Stimulated activated CD4-positive, alpha-beta T cell treated with anti-CD3 and anti-CD28 coated beads, Interleukin-15, amount 100 ng/mL, for 48 hours (primary cell): ENCODE data around the gene CHRM4.

Source experiments
- DNase-seq, 2 donors: peaks; one replicate each; pipeline ENCODE4 v3.0.0-alpha.2; 2020; ENCODE audit warnings: low read depth in 2 of 2

The CHRM4 gene

DNA sequence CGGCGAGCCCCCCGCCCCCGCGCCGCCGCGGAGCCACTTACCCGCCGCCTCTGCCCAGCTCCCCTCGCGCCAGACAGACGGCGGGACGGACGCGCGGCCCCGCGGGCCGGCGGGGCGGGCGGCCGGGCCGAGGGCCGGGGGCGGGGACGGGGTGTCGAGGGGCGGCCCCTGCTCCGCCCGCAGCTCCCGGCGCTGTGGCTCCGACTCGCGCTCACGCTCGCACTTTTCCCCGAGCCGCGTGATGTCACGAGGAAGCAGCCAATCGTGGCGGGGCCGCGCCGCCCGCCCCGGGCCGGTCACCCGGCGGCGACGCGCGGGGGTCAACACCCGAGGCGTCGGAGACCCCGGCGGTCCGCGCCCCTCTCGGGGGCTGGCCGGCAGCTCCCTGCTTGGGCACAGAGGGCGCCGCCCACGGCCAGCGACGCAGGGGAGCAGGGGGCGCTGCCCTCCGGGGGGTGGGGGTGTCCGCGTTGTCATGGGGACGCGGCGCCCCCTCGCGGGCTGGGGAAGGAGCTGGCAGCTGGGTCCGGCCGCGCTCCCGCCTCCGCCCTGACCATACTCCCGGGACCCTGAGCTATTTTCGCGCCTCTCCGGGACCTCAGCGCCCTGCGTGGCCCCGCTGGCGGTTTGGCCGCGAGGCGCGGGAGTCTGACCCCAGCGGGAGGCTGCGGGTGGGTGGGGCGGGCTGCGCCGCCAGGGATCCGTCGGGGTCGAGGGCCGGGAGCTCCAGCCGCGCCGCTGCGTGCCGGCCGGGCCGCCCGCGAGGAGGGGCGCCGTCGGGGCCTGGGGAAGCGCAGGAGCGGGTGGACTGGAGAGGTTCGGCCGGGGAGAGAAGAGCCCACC, at the start of gene CHRM4:
TSS of gene CHRM4 (minus strand) at position 199 of the 843 bp plus-strand sequence. CDS start 5,219 bp downstream, outside the sequence.
- DNase-seq, result no peak

DNA sequence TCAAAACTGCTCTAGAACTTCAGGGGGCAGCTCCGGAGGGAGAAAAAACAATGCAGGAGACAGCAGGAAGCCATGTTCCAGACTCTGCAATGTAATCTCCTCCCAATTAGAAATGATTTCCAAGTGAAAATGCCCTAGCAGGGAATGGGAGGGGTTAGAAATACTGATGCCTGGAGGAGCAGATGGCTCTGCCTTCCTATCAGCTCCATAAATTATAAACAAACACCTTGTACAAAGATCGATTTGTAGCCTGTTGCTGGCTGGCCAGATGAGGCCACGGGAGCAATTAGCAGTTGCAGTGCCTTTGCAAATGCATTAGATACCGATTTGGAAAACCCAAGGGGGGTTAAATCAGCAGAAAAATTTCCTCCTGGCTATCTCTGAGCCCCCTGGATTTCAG, 46.6 kb upstream of the CHRM4 start:
- no peak for DNase-seq

DNA sequence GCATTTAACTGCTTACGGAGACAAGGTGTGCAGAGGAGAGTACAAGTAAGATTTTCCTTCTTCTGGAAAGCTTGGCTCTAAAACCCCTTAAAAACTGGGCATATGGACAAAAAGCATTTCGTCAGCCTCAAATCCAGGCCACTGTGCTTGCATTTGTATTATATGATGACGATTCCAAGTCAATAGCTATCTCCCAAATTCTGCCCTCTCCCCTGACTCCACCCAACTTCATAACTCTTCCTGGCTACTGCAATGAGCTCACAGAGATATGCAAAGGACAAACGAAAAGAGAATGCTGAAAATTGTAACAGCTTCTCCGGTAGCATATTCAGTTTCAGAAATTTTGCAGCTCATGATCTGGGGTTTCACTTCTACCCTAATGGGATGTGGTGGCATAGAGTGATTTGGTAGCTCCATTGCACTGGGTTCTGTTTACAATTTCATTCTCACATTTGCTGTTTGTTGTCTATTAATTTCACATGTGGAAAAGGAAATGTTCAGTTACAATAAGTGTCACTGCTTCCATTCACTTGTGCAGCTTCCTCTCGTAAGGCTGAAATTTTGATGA, 45.6 kb upstream of the CHRM4 start:
- no peak for DNase-seq

DNA sequence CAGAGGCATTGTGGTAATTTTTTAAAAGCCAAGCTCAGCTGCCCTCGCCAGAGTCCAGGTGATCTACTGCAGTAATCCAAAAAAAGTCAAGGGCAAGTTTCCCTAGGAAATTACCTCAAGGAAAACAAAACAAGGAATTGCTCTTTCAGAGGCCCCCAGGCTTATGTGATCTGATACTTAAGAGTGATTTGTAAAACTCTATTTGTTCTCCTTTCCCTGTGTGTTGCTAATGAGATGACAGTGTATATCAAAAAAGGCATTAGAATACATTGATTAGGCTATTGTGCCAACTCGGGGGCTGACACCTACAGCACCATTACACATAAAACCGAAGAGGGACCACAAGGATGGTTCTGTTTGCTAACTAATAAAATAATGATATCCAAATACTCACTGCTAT, 44.5 kb upstream of the CHRM4 start:
- no peak for DNase-seq

DNA sequence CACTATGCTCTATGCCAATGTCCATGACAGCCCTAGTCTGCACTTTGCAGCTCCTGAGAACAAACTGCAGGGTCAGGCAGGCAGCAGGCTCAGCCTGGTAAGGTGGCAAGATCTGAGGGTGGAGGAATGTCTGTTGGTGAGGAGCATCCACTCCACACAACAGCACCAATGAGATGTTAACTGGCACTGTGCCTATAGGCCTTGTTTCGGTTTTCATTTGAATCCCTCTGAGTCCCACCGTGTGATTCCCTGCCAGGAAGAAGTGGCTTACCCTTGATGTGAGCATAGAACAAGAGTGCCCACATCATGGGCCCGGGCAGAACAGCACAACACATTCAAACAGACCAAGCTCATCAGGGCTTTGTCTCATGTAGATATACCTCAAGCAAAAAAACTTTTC, 44.1 kb upstream of the CHRM4 start:
- no peak for DNase-seq

DNA sequence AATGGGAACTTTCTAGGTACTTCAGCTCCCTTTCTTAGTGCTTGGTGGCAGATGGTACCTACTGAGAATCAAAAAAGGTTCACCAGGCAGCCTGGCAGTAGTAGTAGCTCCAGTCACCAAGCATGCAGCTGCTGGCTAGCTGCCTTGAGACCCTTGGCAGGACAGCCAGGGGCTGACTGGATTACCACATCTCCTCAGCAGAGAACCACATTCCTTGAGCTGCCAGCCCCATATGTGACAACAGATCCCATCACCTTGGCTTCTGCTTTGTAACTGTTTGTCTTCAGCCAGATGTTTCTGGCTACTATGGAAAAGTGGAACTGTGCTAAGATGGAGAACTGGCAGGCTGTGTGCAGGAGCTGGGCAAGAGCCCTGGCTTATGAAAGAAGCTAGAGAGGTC, 39.6 kb upstream of the CHRM4 start:
- DNase-seq, result no peak

DNA sequence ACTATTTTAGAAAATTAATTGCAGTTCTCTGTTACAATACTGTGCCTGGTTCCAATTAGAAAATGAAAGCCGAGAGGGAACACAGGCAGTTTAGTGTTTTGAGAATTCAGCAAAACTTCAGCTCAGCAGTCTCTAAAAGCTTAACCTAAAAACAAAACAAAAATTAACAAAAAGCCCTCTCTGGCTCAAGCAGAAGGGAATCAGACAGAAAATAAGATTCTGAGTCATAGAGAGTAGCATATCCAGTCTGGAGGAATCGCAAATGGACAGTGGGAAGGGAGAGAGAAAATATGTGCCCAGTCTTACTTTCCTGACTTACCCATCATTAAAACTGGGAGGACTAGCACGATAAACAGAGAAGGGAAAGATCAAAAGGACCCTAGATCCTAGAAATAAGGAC, 38.1 kb upstream of the CHRM4 start:
- DNase-seq, result no peak

DNA sequence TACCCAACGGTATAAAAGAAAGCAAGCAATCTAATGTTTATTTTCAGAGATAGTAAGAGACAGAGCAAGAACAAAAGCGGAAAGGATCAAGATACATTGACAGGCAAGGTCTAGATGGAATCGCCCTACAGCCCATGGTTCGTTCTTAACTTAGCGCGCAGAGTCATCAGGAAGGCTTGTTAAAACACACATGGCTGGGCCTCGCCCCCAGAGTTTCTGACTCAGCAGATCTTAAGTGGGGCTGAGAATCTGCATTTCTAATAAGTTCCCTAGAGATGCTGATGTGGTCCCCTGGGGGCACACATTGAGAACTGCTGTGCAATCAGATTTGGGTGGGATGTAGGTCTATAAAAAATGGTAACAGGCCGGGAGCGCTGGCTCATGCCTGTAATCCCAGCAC, 35.8 kb upstream of the CHRM4 start:
- DNase-seq, result no peak

DNA sequence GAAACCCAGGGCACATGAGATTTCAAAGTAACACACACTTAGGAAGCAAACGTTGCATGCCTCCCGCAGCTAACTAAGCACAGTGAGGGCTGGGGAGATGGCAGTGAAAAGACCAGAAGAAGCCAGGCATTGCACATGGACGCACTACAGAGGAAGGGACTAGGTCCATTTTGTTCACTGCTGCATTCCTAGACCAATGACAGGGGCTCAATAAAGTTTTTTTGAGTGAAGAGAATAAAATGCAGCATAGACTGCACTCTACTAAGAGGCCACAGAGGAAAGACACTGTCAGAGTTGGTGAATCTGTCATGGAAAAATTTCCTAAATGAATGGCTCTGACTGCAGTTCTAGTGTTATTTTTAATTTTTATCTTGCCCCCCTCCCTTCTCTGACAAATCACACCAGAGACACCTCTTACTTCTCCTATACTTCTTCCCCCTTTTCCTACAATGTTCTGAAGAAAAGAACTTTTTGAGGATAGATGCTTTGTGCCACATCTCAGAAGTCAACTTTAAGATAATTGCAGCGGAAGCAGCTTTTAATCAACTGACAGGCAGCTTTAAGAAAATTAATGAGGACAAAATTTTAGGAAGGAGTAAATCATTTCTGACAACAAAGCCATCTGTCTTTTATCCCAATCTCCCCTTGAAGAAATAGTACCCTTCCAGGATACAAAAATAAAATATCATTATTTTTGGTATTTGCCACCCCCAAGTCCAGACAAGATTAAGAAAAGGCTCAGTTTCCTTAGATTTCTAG, 34.8 kb upstream of the CHRM4 start:
- no peak for DNase-seq

DNA sequence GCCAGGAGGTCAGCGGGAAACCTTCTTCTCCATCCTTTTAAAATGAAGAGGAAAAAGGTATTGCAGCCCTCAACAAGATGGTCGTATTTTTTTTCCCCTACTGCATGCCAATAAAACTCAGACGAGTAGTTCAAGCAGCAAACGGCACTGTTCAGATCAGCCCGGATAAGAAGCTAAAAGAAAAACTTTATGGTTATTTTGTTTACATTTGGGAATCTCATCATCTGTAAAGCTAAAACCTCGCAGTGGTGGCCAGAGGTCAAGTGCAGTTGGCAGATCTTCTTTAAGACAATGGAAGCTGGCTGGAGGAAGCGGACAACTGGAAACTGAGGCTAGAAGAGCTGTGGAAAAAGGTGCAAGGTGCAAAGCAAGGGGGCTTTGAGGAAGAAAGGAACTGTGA, 31.0 kb upstream of the CHRM4 start:
- no peak for DNase-seq

DNA sequence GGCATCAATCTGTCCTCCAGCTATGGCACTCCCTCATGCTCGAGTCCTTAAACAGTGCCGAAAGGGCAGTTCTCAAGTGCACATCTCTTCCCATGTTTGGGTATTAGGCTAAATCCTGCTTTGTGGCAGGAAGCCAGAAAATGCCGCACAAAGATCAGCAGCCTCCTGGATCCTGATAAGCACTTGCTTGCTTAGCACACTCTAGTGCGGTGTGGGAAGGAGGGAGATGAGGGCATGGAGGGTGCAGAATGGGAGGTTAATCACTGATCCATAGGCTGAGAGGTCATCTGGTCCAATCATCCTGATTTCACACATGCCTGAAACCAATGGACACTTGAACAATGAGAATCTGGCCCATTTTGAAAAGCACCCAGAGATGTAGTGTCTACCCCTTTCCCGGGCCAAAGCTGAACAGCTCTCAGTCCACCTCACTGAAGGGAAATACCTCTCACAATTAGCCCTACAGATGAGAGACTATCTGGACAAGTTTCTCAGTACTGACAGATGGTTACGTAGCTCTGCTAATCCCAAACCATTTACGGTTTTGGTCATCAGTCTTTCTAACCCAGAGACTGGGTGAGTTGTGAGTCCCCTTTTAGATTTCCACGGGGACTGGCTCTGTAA, 29.8 kb upstream of the CHRM4 start:
- no peak for DNase-seq

DNA sequence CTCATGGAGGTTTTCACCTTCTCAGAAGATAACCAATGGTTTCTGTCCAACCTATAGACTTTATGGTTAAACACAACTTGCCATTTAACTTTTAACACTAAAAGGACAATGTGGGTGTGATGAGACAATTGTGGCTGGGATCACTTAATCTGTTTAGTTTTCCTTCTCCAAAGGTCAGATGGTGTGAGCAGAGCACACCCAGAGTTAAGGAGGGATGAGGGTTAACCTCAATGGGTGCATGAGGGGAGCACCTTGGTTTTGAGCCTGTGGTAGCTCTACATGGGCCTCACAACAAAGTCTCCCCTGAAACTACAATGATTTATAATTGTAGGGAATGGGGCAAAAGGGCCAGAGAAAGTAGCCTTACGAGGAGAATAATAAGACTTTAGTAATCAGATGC, 28.9 kb upstream of the CHRM4 start:
- DNase-seq, result no peak

DNA sequence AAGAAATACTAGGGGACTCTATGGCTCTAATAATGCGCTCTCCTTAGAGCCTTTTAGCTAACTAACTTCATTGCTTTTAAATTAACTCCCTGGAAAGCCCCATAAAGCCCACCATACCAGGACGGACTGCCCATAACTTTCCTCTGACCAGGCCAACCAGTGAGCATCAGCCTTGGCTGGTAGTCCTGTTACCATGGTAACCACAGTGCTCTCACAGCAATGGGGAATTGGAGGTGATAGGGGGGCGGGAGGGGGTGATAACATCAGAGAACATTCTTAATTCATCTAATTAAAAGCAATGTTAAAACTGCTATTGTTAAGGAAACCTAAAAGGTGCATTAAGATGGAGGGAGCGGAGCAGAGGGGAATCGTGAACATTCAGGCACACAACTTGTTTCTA, 27.2 kb upstream of the CHRM4 start:
- no peak for DNase-seq

DNA sequence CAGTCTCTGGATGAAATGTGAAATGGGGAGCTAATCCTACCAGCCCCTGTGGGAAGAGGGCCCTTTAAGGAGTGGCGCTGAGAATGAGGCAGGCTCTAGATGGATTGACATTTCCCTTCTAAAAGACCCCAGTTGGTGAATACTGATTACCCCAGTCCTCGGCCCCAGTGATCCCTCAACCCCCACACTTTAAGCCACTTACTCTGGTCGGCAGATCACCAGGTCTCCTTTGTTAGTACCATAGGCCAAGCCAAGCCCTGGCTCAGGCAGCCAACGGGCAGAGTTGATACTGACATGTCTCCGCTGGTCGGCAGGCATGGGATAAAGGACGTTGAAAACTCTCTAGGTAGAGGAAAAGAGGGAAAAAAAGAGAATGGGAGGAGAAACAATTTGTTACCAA, 26.1 kb upstream of the CHRM4 start:
- DNase-seq, result no peak

DNA sequence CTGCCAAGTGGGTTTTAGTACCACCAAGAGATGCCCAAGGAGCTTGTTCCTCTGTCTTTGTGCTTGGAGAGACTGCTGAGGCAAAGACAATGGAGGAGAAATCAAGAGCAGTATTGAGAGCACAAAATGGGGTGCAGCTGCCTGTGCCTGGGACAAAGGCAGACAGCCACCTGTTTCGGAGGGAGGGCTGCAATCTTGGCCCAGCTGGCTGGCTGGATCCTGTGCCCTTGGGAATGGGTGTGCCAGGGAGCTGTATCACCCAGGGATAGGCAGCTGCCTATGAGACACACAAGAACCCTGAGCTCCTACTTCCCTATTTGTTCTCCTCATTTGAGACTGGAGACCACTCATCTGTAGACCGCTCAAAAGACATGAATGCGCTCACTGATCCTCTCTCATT, 23.3 kb upstream of the CHRM4 start:
- DNase-seq, result no peak

DNA sequence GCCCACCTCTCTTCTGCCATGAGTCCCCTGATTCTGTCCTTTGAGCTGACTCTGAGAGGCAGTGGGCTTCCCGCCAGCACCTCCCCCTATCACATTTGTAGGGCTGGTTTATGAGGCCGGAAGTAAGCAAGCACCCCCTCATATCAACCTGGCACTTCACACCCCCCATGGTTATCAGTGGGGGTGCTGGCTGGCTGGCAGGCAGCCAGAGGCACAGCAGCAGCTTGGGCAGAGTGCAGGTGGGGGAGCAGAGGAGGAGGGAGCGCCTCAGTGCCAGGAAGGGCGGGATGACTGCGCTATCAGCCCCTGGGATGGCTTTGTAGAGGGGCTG, 22.9 kb upstream of the CHRM4 start:
- DNase-seq, result no peak

DNA sequence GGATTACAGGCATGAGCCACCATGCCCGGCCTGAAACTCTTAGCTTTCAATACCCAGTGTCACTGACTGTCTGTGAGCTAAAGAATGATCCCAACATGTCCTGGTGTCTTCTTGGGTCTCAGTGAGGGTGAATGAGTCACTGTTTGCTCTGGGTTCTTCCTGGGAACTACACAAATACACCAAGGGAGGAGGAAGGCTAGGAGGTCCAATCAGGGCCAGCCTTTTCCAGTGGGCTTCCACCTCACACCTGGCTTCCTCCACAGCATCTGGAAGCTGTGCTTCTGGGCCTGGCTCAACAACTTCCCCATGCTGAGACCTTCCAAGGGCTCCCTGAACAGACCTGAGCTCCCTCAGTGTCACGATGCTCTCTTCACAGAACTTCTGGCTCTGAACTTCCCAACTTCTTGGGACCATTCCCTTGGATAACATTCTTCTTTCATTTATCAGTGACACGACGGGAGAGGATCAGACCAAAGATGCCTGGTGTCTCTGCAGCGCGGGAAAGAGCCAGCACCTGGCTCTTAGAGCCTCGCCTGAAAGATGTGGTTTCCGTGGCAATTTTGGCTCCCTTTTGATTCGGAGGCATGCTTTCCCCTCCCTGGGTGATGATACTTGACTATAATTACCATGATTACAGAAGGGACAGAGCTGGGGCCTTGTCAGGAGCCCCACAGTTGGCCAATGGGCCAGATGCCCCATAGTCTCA, 22.3 kb upstream of the CHRM4 start:
- DNase-seq, result no peak

DNA sequence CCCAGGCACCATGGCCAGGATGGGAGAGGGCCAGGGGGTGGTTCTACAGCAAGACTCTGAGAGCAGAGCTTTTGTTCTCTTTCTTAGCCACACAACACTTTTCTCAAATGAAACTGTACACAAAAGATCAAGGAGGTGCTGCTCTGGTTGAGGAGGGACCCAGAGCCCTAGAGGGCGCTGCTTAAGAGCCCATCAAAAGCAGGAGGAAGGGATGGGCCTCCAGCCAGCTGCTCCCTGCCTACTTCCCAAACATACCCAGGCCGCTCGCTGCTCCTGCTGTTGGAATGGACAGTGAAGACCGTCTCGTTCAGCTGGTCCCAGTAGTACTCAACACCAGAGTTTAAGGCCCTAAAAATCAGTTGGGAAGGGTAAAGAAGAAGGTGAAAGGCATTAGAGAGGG, 18.4 kb upstream of the CHRM4 start:
- no peak for DNase-seq

DNA sequence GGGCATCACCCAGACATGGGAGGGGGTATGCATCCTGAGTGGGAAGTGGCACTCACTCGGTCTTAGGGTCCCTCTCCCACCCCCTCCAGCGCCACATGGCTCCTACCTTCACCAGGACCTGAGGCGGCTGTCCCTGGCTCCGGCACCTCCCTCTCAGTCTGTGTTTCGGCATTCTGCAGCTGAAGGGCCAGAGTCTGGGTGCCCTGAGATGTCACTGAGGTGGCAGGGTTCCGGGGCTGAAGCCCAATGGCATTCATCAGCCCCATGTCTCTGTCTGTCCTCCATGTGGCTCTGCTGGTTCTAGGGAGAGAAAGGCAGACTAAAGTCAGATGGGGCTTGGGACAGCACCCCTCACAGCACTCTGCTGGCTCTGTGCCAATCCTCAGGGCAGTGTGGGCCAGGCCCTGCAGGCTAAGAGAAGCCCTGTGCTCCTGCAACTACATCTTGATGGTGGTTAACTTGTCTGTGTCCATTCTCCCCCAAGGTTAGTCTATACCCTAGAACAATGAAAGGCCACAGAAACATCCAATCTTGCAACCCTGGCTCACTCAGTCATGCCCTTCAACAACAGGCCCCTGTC, 16.9 kb upstream of the CHRM4 start:
- no peak for DNase-seq

DNA sequence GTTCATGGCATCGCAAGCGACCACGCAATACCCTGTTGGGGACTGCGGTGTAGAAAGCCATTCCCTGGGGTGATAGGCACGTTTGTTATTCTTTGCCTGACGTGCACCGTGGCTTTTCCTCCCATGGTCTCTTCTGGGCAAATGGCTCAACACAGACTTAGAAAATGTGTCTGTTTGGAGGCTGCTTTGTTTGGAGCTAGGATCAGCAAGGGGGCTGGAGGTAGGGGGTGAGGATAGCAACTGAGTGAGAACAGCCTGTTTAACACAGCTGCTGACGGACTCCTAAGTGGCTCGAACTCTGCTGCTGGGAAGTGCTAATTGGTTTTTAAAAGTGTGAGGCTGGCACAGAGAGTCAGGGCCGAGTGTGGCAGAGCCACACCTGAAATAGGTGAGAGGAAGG, 16.1 kb upstream of the CHRM4 start:
- DNase-seq, result no peak

DNA sequence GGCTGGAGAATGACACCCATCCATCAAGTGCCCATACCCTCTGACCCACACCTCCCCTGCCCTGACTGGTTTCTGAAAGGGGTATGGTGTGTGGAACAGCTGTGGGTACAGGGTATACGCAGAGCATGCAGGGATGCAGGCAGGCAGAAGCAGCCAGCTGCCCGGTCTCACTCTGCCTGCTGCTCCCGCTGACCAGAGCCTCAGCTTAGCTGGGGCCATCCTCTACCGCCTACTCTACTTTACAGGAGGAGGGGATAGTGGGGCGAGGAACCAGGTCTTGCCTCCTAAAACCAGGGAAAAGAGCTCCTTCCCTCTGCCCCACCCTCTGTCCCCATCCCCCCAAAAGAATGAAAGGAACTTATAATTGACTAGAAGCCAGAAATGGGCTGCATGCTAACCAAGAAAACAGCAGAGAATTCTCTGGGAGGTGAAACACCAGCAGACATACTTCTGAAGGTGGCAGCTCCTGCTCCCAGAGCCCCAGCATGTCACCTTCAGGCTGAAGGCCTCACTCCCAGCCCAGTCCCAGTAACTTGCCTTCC, 13.0 kb upstream of the CHRM4 start:
- no peak for DNase-seq
